Suppressor macrophage treated with lipopolysaccharide for 4 hours (primary cell): ENCODE measurements around the gene GNG4.

Experiments used
- DNase-seq: peaks from one replicate; pipeline ENCODE4 v3.0.0-alpha.2; 2020

The GNG4 gene

DNA sequence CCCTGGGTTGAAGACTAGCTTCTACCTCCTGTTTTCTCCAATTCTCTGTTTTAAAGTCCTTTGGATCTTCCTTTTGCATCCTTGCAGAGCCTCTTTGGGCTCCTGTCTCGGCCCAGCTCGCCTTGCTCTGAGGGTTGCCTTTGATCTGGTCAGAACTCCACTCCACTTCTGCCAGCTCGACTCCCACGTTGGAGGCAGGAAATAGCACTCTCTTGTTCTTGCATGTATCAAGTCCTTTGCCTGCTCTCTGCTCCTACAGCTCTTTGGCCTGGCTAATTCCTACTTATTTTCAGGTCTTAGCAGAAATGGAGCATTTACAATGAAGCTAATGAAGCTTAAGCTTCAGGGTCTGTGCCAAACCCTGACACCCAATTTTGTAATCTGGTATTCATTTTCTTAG, 124.3 kb downstream of the GNG4 start:
- DNase-seq: no peak

DNA sequence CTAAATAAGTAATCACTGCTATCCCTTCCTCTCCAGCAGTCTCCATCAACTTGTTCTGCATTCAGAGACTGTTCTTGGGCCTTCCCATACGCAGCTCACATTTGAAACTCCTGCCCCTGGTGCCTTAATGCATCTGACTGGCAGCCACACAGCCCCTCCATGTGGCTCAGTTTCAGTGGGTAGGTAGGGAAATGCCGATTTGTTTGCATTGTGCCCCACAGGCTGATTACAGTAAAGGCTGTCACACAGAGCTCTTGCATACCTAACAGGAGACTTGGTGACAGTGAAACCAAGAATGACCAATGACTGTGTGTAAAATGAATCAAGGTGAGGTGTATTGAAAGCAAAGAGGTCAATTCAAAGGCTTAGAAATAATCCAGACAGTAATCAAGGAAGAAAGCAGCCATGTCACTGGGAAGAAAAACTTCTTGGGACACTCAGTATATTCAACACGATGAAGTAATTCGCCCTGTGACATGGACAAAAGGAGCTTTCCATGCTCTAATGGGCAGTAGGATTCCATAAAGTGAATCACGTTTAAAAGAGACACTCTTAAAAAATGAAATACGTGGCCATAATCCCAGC, 132.6 kb downstream of the GNG4 start:
- no peak for DNase-seq

DNA sequence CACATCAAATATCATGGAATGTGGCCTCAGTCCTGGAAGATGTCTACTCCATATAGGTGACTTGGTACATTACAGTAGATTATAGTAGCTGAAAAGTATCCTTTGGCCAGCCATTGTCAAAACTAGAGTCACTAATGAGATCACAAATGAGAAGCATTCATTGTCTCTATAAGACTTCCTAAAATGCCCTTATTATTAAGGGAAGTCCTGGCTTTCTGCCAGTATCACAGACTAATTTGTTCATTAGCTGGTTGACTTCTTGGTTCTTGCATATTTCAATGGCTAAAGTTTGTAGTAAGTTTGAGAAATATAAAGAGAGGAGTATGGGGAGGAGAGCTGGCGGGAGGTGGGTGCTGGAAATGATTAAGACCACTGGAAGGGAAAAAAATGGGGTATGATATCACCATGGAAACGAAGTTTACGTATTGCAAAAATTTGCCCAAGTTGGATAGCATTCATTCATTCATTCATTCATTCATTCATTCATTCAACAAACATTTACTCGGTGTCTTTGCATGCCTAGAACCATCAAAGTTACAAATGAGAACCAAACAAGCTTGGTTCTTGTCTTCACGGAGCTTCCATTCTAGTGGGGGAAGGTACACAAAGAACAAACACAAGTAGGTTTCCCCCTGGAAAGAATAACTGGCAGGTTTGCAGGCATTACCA, 133.6 kb downstream of the GNG4 start:
- peak; percentile 17 for DNase-seq

DNA sequence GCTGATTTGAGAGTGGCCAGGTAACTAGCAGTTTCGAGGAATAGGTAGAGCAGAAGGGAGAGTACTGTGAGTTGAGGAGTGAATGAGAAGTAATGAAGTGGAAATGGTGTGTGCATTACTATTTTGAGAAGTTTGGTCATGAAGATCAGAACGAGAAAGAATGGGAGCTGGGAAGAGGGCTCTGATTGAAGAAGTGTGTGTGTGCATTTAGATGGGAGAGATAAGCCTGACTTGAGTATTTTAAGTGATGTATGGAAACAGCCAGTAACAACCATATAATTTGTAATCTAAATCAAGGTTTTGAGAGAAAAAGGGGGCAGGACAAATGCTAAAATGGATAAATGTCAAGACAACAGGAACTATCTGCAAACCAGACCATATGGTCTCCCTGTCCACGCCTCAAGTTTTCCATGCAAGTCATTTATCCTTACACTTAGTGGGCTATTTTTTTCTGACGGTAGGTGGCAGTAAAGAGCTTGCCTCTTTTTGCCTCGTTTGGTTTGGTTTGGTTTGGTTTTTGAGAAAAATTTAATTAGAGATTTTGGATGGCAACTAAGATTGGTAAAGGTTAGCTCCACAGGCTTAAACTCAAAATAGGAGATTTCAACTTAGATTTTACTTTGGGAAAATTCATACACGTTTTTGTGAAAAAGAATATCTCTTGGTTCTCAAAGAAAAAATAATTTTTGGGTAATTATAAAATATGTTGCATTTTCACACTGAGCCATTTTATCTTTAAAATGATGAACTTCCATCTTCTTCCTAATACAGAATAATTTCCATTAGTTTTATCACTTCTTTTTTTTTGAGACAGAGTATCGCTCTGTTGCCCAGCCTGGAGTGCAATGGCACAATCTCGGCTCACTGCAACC, 135.9 kb downstream of the GNG4 start:
- peak; percentile 86 for DNase-seq

DNA sequence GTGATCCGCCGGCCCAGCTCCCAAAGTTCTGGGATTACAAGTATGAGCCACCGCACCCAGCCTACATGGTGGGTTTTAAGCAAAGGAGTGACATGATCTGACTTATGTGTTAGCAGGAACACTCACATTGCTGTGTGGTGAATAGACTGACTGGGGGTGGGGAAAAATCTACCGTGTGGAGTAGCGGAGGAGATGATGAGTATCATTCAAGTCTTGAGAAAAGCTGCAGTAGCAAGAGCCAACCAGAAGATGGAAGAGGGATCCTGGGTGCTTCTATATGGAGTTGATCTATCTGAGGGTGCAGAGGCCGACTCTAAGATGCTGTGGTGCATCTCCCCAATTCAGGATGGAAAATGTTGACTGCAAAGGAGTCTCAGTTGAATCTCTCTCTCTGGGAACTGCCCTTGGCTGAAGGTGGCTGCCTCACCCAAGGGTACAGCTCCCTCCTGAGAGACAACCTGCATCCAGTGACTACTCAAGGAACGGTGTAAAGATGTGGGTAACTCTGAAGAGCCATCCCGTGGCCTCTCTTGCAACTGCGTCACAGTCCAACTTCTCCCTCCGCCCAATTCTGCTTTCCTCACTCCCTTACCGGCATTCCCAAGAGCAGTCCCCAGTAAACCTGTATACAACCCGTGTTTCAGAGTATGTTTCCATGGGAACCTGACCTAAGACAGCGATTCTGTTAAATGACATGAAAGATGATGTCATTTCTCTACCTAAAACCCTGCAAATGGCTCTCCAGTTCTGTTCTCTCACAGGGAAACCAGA, 137.9 kb downstream of the GNG4 start:
- no peak for DNase-seq

DNA sequence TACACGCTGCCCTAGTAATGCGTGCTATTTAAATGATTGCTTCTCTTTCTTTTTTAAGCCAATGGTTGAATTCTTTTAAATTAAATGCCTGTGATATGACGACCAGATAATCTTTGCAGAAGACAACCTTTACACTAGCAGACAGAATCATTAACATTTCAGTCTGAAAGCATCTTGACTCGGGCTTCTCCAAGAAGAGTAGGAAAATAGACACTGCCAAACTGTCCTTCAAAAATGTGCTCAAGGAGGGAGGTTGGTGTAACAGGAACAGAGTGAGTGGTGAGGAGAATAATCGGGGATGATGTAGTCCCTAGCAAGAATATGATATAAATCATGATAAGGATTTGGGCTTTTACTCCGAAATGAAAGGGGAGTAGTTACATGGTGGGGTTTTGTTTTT, 138.8 kb downstream of the GNG4 start:
- DNase-seq: no peak

DNA sequence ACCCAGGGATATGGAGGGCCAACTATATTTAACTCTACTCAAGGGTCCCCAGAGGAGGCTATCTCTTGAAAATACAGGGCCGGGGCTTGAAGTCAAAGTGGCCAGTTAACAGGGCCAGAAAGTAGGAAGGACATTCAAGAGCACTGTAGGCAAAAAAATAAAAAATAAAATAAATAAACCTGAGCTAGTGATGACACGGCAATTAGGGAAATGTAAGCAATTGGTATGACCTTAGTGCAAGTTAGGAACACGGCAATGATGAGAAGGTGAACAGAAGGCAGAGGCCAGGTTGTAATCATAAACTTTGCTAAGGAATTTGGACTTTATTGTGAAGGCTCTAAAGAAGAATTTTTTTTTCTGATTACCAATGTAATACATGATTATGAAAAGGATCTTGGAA, 142.0 kb downstream of the GNG4 start:
- no peak for DNase-seq

DNA sequence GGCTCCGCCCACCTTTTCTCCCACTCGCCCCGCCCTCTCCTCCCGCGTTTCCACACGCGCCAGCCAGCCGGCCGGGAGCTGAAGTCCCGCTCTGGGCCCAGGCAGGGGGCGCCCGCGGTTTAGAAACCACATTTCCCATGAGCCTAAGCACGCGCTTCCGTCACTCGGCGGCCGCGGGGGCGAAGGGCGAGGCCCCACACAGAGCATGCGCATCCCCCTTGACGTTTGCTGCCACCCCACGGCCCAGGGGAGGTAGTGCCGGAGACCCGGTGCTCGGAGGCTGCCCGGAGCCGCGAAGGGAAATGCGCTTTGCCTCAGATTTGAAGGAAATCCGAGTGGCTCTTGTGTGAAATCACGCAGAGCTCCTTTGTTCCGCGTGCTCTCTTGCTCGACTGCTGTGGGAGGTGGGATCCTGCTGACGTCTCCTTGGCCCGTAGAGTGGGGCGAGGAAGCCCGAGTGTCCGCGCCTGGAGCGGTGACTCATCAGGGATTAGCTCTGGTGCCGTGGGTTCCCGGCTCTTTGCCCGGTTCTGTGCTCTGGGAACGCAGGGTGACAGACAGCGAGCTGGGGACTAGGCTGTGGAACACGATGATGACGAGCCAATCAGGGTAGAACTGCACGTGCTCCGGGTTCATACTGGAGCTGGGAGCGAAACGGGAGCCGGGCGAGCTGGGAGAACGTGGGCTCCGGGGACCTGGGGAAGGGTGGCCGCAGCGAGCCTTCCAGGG, 144.9 kb downstream of the GNG4 start:
- peak; percentile 100 for DNase-seq

DNA sequence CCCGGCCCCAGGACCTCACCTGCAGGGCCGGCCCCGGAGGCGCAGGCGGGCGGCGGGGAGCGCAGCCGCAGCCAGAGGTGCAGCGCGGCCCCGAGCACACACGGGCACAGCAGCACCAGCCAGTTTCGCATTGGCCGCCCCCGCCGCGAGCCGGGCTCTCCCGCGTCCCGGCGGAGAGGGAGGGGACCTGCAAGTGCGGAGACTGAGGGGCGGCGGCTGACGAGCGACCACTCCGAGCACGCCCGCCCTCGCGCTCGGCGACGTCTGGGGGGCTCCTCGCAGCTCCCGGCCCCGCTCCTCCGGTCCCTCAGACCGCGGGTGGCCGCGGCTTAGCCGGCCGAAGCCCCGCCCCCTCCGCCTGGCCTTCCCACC, 145.5 kb downstream of the GNG4 start, which contains the start of gene B3GALNT2:
TSS of gene B3GALNT2 (minus strand) at position 331 of the 372 bp plus-strand sequence. CDS start at position 131, 200 bp downstream.
- no peak for DNase-seq

DNA sequence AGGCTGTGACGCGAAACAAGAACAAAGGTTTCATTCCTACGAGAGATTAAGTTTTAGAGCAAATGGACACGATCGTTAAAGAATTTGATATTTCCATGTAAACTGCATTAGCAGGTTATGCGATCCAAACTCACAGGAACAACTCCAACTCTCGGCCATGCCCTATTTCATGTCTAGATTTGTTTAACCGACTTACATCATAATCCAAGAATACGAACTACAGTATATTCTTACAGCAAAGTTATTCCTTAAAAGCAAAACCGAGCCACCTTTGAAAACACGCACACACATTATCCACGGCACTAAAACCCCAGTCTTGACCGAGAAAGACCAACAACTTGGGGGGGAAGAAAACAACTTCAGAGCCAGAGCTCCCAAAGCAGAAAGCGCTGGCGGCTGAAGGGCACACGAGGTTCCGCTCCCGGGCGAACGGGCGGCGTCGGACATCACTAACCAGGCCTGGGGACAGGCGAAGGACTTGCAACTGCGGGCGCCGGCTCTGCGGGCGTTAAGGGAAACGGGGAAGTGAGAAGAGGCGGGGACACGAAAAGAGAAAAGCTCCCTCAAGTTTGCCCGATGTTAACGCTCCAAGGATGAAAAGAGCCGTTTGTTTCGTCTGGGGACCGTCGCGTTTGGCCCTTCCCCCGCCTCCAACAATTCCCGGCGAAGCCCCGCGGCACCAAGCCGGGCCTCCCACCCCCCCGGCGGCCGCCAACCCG, 146.0 kb downstream of the GNG4 start:
- DNase-seq: peak; percentile 82

DNA sequence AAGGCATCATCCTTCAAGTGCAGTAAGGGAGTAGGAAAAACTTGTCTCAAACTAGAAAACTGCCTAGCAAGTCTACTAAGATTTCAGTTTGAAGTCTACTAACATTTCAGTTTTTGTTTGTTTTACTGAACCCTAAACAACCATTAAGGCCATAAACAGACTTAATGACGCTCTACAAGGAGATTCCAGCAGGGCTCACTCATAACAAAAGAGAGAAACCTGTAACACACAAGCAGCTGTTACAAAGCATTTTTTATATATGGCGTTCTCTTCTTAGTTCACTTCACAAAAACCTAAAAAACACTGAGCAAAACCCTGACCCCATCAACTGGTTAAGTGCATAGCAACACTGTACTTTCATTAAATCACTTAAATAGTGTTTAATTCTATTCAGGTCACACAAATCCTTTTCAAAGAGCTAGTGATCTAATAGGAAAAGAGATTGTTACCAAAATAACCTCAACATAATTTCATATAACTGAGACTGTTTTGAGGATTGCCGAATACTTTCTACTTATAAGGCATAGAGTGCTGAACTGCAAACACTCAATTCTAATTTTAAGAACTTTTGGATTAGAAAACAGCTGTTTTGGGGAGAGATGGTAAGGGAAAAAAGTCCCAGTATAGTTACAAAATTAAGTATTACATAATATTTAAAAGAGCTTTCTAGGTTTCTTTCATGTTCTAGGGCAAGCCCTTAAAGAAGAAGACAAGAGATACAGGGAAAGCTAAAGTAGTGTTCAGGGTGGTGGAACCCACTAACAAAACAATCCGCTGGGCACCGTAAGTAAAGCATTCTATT, 146.8 kb downstream of the GNG4 start:
- DNase-seq: peak; percentile 7

DNA sequence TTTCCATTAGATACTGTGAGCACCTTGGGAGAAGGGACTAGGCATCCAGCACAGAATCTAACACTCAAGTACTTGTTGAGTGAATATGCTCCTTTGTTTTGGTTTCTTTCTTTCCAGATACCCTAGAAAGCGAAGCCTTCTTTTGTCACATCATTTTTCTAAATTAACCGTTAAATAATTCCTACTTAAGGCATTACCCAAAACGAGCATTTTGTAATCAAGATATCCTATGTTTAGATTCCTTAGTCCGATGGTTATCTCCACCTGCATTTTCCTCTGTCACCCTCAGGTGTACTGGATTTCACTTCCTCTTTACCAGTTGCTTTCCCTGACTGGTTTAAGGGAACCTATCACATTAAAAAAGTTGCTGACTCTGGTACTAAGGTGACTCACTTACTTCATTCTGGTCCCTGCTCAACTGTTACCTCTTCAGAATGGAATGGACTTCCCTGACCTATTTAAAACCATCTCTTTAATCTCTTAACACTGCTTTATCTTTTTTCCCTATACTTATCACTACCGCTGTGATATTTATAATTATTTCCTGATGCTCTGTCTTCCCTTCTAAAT, 148.5 kb downstream of the GNG4 start:
- no peak for DNase-seq
